GOT3 (cell line): ENCODE measurements around the gene CBFB.

Source experiments
- DNase-seq: peaks from one replicate; lab custom pipeline; 2025; ENCODE audit warnings: mixed read lengths; lab: John Stamatoyannopoulos, UW

The CBFB gene

DNA sequence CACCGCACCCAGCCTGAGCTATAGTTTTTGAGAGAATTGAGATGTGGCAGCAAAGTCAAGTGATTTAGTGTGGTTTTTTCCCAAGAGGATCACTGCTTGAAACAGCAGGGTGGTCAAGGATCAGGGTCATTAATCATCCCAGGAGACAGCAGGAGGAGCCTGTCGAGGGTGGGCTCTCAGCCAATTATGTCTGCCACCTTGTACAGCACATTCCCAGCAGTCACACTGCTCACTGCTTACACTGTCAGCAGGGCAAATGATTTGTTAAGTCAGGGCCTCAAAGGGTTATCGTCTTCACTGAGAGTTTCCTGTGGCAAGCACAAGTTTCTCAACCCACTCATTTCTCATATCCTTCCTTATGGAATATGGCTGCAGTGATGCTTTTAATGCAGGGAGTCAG is 108.7 kb downstream of the CBFB start:
- DNase-seq: no peak

DNA sequence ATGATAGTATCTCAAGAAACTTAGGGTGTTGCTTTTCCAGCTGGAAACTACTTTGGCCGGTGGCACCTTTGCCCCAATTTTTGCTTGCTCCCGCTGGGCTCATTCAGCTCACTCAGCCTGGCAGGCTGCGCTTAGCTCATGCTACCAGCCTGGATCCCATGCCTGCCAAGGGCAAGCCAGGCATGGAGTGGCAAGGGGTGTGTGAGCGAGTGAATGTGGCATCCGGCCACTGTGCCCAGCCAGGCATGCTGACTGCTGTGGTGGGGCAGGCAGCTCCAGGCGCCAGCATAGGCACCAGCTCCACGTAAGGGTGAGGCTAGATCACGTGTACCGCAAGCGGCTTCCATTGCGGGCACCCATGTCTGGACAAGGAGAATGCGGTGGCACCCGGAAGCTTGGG is 112.4 kb downstream of the CBFB start:
- DNase-seq: no peak

DNA sequence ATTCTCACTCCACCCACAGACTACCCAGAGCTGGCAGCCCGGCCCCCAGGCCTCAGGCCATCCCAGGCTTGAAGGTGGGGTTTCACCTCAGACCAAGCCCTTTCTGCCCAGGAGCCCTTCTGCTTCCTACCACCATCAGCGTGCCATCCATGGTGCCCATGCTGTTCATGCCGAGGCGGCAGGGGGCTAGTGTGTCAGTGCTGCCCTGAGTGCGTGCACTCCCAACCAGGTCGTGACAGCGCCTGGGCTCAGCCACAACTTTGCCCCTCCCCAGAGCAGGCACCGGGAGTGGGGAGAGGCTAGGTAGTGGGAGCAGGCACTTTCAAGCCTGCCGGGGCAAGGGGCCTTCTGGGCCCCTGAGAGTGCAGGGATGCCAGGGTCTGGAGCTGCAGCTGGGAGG is 113.4 kb downstream of the CBFB start:
- DNase-seq: no peak

DNA sequence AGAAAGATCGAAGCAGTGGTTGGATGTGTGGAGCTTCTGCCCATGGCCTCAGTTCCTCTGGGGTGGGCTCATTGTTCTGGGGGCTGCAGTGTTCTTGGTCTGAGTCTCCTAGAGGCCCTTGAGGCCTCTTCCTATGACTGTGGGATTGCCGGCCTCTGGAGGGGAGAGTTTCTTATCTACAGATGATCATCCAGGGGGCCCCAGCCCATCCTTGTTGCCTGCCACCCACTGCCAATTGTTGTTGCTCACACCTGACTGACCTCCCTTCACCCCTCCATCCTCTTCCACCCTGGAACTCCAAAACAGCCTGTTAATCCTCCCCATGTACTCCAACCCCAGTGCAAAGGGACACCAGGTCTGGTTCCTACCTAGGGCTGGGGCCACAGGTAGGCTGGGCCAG is 116.0 kb downstream of the CBFB start:
- no peak for DNase-seq

DNA sequence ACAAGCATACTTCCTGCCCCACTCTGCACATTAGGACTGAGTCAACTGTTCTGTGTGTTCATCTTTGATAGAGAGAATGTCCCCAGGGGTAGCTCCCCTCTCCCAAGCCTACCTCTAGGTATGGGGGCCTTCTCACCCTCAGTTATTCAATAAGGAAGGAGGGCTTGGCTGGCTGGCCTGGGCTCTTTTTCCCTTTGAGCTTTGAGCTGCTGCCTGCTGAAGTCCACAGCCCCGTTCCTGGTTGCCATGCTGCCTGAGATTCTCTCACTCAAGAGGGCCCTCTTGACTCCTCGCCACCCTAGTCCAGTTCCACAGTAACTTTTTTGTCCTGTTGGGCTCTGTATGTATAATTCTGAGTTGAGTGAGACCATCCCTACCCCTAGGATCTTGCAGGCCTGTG is 116.8 kb downstream of the CBFB start:
- no peak for DNase-seq

- no peak for DNase-seq
Observed at GRCh38 chr16:67146523-67147357, 117.8 kb downstream of the CBFB start.

DNA sequence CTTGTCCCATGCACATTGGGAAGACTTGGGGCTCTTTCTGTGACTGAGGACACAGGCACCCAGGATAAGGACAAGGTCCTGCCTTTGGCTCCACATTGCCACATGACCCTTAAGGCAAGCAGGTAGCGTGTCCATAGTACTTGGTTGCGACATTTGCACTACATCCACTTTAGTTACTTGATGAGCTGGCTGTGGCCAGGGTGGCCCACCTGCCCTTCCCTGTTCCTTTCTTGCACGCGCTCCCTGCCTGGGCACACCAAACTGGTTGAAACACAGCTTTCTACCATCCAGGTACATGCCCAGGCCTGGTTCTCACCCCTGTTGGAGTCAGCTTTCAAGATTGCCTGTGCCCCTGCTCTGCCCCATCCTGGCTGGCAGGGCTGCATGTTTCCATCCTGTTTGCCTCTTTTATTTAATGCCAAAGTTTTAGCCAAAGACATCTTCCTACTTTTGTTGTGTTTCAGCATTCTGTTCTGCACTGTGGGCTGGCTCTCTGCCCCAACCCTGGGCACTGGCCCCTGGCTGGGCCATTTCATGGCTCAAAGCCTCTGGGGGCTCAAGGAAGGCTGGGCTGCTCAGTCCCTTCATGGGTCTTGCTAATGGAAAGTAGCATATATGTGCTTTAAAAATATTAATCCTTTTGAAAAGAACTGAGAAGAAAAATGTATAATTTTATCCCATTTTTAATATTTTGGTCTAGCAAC is 118.6 kb downstream of the CBFB start:
- no peak for DNase-seq

DNA sequence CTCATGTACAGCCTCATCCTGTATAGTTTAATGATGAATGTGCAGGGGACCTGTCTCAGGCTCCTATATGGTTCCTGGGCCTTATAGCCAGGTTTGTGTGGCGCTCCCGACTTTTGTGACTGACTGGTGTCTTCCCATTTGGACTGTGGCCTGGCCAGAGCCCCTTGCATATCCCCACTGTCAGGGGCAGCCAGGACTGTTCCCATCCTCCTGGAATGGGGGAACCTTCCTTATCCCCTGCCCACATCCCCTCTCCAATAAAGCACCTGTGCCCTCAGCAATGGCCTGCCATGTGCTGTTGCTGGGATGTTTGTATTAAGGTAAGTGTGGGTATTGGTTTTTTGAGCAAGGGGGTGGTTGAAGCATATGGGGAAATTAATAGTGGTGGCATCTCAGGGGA is 119.3 kb downstream of the CBFB start:
- DNase-seq: no peak

DNA sequence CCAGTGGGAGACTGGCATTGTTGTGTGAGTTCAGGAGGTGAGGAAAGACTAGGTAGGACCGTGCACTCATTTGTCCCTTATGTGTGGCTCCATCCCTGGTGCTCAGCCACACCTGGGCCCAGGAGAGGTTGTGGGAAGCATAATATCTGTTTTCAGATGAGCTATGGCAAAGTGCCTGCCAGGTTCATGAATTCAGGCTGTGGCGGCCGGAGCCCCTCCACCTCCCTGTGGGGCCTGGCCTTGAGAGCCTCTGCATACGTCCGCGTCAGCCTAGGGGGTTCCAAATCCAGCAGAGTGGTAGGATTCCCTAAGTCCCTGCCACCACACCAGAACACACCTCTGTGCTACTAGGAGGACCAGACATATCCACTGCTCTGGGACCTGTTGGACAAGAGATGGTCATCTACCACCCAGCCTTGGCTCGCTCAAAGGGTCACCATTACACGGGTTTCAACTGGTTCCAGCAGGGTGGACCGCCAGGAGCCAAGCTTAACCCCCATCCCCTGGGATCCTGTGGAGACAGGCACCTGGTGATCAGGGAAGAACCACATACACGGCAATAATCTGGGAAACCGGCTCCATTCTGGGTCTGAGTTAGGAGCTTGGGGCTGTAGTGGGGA is 119.8 kb downstream of the CBFB start:
- no peak for DNase-seq

DNA sequence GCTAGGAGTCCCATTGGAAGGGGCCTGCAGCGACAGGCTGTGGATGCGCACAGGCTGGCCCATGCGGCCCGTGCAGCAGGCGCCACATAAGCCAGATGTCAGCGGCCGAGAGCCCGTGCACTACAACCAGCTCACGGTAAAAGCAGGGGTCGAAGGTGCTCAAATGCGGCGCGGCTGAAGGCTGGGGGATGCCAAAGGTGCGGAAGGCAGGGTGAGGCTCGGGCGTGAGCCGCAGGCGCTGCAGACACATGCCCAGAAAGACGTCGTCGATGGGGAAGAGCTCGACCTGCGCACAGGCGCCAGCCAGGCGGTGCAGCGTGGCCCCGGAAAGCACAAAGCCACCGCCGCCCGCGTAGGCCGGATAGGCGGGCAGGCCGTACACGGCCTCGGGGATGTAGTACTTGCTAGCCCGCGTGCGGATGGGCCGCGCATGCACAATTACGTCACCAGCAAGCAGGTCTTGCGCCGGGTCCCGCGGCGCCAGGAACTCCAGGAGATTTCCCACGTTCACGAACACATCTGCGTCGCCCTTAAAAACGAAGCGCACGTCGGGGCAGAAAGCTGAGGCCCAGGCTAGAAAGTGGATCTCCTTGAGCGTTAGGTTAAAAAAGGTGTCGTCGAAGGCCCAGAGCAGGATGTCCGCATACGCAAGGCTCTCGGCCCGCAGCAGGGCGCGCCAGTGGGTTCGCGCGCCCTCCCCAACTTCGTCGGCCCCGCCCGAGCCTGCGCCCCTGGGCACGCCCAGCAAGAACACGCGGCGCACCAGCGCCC is 120.5 kb downstream of the CBFB start:
- DNase-seq: no peak

GRCh38 chr16:67150047-67150832 is 121.3 kb downstream of the CBFB start:
- no peak for DNase-seq
